ENCODE results near the gene VAC14. TPM values are rescaled to one million over a fixed set of nuclear protein-coding genes. Genes with fewer than 3 reads are reported as not detected.
A peak's percentile ranks its signal among the peaks of the same experiment; 100 is the strongest.

Gene VAC14
- total RNA-seq, 4 donors from 2014 or later = 43.4 to 69.4 (median 63.1) TPM

DNA sequence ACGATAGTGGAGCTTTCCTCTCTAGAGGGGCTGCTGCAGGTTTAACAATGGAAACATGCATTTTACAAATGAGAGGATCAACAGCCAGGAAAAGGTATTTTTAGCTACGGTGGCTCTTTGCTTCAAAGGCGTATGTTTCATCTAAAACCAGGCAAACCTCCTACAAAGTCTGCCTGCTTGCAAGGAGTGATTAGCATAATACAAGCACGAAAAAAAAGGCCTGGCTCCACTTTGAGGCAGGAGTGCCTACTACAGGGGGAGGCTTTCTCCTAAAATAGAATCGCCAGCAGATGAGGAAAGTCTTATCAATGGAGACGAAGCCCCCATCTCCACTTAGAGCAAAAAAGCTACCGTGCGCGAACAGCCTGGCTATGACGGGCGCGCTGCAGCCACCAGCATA lies 88.0 kb downstream of the VAC14 start:
- H3K9me3 ChIP-seq = no peaks in the 10 kb centered on the region
- no peak for DNase-seq
- no peaks in the 10 kb centered on the region for H3K36me3 ChIP-seq
- intact Hi-C loops (cut with DNase I) = no loop called here
- WGBS, 2 donors = 90 to 93% methylated on average over 12 of the region's 12 CpGs
- peaks cover 25 to 37% of the 10 kb centered on the region in 2 donors for H3K4me1 ChIP-seq
- H3K27me3 ChIP-seq = no peaks in the 10 kb centered on the region
- no peak overlapping the region for H3K4me3 ChIP-seq (replicated peaks in 1 of 3)
- no peak overlapping the region for H3K27ac ChIP-seq
- TF ChIP-seq, protein P1, sequence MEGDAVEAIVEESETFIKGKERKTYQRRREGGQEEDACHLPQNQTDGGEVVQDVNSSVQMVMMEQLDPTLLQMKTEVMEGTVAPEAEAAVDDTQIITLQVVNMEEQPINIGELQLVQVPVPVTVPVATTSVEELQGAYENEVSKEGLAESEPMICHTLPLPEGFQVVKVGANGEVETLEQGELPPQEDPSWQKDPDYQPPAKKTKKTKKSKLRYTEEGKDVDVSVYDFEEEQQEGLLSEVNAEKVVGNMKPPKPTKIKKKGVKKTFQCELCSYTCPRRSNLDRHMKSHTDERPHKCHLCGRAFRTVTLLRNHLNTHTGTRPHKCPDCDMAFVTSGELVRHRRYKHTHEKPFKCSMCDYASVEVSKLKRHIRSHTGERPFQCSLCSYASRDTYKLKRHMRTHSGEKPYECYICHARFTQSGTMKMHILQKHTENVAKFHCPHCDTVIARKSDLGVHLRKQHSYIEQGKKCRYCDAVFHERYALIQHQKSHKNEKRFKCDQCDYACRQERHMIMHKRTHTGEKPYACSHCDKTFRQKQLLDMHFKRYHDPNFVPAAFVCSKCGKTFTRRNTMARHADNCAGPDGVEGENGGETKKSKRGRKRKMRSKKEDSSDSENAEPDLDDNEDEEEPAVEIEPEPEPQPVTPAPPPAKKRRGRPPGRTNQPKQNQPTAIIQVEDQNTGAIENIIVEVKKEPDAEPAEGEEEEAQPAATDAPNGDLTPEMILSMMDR (IDR thresholded peaks at IDR 0.05) = no peak
- no peak for TF ChIP-seq POLR2A (IDR thresholded peaks at IDR 0.05)

DNA sequence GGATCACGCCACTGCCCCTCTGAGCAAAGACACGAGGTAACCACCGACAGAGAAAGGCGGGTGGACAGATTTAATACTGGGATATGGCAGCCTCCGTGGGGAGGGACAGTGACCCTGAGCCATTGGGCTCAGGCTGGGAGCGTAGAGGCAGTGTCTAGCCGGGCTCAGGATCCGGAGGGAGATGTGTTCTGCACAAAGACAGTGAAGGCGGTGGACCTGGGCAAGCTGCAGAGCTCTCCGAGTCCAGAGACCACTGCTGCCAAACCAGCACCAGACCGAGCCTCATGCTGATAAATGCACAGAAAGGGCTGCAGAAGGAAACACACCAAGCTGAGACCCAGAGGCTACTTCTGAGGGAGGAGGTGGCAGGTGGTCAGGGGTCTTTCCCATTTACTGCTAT lies 88.6 kb downstream of the VAC14 start:
- H3K27ac ChIP-seq = no peak overlapping the region
- H3K36me3 ChIP-seq = no peaks in the 10 kb centered on the region
- intact Hi-C loops (cut with DNase I) = no loop called here
- TF ChIP-seq, protein P1 (IDR thresholded peaks at IDR 0.05) = no peak
- TF ChIP-seq POLR2A (IDR thresholded peaks at IDR 0.05) = no peak
- peaks cover 25 to 41% of the 10 kb centered on the region in 2 donors for H3K4me1 ChIP-seq
- no peaks in the 10 kb centered on the region for H3K9me3 ChIP-seq
- DNase-seq = no peak
- no peak overlapping the region for H3K4me3 ChIP-seq (replicated peaks in 1 of 3)
- 91 to 97% methylated on average over 11 of the region's 11 CpGs for WGBS, 2 donors
- no peaks in the 10 kb centered on the region for H3K27me3 ChIP-seq

DNA sequence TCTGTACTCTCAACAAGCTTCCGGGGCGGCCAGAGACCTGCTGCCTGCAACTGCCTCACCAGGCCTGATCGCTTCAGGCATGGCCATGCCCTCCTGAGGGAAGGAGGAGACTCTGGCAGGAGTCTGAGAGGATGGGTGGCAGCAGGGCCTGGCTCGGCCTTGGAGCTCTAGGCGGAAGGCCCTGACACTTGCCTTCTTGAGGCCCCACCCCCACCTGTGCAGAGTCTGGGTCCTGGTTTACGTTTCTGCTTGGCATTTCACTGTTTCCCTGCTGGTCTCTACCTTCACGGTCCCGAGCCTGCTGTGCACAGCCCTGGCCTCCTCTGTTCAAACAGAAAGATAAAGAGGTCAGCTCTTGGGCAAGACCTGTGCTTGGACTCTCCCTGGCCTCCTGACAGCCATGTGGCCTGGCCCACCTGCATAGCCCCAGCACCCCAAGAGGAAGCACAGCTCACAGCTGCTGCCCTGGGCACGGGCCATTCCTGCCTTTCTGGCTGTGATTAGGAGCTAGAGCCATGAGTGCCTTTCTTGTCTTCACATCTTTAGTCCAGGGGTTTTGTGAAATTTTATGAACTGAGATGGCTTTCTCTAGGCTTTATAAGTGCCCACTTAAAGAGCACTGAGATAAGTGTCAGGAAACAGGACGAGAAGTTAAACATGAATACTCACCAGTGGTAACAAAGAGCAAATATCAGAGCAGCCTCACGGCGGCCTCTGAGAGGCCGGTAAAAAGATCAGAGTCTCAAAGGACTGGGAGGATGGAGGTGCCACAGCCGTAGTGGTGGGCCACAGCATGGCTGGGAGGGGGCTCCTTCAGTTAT lies 89.5 kb downstream of the VAC14 start:
- H3K27ac ChIP-seq = no peak overlapping the region
- peaks cover 21 to 42% of the 10 kb centered on the region in 2 donors for H3K4me1 ChIP-seq
- H3K9me3 ChIP-seq = no peaks in the 10 kb centered on the region
- H3K36me3 ChIP-seq = no peaks in the 10 kb centered on the region
- H3K4me3 ChIP-seq (replicated peaks in 1 of 3) = no peak overlapping the region
- DNase-seq = no peak
- intact Hi-C loops (cut with DNase I) = no loop called here
- H3K27me3 ChIP-seq = no peaks in the 10 kb centered on the region
- TF ChIP-seq POLR2A (IDR thresholded peaks at IDR 0.05) = no peak
- TF ChIP-seq, protein P1 (IDR thresholded peaks at IDR 0.05) = no peak
- whole genome bisulfite sequencing, 2 donors = 70 to 76% methylated on average over 10 of the region's 14 CpGs

DNA sequence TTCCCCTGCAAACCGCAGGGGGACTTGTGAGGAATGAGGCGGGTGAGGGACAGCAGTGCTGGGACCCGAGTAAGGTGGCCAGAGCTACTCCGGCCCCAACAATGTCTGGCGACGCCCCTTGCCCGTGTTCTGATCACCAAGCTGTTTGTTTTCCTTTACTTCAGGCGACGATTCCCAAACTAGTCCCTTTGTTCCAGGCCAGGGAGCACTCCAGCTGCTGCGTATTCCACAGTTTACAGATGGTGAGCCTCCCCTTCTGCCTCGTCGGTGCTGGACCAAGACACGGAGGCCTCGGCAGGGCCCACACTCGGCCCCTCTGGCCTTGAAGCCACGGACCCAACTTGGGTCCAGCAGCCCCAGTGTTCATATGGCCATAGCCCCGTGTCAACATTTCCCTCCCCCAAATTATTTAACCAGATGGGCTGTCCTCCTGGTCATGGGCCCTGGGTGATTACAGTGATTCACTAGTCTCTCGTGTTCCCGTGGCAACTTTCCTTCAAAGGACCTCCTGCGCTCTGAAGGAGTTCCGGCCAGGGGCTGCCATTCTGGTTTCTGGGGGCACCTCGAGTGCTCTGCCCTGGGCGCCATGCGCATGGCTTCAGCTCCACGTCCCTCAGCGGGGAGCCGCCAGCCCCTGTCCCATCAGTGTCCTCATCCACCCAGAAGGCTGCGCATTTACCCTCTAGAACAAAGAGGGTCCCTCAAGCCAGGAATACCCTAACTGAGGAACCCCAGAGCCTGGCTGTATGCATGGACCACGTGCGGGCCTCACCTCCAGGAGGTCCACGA lies 90.3 kb downstream of the VAC14 start:
- no peak for DNase-seq
- H3K36me3 ChIP-seq = no peaks in the 10 kb centered on the region
- H3K27me3 ChIP-seq = no peaks in the 10 kb centered on the region
- intact Hi-C loops (cut with DNase I) = no loop called here
- WGBS, 2 donors = 88 to 95% methylated on average over 25 of the region's 31 CpGs
- H3K4me1 ChIP-seq = peaks cover 13 to 39% of the 10 kb centered on the region in 2 donors
- no peaks in the 10 kb centered on the region for H3K9me3 ChIP-seq
- no peak overlapping the region for H3K27ac ChIP-seq
- no peak for TF ChIP-seq POLR2A (IDR thresholded peaks at IDR 0.05)
- TF ChIP-seq, protein P1 (IDR thresholded peaks at IDR 0.05) = no peak
- no peak overlapping the region for H3K4me3 ChIP-seq (replicated peaks in 1 of 3)

DNA sequence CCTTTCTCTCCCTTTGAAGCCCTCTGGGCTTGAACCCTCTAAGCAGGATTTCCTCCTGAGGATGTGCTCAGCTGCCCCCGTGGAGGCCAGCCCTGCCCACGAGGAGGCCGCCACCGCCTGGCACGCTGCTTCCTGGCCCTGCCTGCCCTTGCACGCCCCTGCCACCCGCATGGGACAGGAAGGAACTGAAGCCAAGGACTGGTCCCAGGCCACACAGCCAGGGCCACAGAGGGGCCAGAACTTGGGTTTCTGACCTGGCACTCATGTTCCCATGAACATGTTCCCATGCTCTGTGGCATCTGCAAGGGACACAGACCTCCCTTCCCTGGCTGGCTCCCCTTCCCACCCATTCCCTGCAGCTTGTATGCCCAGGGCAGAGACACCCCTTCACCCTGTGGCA lies 91.0 kb downstream of the VAC14 start:
- peak overlapping the region in 1 of 3 donors; percentile 2 for H3K27ac ChIP-seq
- 71% methylated on average over 7 of the region's 7 CpGs; no CpG with 5 or more reads in 1 of the 2 donors for WGBS, 2 donors
- H3K4me1 ChIP-seq = peaks cover 6 to 32% of the 10 kb centered on the region in 2 donors
- H3K9me3 ChIP-seq = no peaks in the 10 kb centered on the region
- H3K27me3 ChIP-seq = no peaks in the 10 kb centered on the region
- intact Hi-C loops (cut with DNase I) = no loop called here
- TF ChIP-seq, protein P1 (IDR thresholded peaks at IDR 0.05) = no peak
- TF ChIP-seq POLR2A (IDR thresholded peaks at IDR 0.05) = no peak
- H3K4me3 ChIP-seq (replicated peaks in 1 of 3) = no peak overlapping the region
- H3K36me3 ChIP-seq = no peaks in the 10 kb centered on the region
- no peak for DNase-seq
